GM21367 (cell line): ENCODE measurements around the gene SPECC1L.

Source experiments
- ATAC-seq: cut with Tn5 transposase; IDR thresholded peaks from one replicate; pipeline ENCODE4 v1.9.1; 2021; ENCODE audit not compliant: unreplicated experiment

Gene SPECC1L

DNA sequence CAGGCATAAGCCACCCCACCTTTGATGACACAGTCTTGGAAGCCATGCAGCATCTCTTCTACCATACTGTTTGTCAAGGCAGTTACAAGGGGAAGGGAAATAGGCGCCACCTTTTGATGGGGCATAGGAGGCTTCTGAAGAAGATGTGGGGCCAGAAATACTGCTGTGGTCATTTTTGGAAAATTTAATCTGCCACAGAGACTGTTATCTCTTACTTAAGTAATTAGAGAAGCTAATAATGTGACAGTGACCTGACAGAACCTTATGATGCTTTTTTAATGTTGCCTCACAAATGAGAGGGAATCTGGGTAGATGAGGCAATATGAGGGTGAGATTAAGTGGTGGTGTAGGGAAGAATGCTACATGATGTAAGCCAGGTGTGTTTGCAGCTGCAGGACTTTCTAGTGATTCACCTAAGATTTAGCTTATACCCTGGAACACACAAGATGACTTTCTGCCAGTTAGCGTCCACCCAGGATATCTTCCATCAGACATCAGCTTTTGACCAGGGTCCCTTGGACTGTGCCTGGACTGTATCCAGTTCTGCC is 122.5 kb downstream of the SPECC1L start:
- ATAC-seq: no peak

DNA sequence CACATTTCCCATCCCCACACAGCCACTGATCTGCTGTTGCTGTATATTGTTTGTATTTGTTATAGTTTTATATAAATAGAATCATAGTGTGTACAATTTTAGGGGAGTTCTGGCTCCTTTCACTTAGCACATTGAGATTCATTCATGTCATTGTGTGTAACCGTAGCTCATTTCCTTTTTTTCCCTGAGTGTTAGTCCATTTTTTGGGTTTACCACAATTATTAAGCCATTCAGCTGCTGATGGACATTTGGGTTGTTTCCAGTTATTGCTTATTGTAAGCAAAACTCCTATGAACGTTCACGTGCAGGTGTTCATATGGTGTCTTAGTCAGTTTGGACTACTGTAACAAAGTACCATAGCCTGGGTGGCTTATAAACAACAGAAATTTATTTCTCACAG is 123.2 kb downstream of the SPECC1L start:
- ATAC-seq: no peak

DNA sequence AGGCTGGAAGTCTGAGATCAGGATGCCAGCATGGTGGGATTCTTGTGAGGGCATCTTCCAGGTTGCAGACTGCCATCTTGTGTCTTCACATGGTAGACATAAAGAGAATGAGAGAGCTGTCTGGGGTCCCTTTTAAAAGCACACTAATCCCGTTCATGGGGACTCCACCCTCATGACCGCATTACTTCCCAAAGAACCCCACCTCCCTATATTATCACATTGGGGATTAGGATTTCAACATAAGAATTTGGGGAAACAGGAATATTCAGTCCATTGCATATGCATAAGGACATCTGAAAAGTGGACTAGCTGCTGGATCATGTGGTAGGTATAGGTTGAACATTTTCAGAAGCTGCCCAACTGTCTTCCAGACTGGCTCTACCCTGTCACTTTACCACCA is 123.6 kb downstream of the SPECC1L start:
- no peak for ATAC-seq

DNA sequence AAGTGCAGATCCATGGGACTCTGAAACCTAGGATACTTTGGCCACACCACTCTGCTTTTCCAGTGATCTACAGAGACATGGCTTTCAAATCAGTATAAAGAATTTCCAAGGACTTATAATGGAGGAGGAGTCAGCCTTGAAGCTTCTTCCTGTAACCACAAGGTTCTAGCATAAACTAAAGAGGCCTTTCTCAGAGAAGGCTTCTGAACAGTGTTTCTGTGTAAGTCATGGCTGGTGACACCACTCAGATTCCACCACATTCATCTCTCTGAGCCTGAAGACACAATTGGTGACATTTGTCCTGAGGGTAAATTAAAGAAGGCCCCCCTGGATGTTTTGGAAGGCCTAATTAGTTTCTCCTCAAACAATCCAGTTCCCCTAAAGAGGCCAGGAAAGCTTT is 127.8 kb downstream of the SPECC1L start:
- ATAC-seq: no peak

DNA sequence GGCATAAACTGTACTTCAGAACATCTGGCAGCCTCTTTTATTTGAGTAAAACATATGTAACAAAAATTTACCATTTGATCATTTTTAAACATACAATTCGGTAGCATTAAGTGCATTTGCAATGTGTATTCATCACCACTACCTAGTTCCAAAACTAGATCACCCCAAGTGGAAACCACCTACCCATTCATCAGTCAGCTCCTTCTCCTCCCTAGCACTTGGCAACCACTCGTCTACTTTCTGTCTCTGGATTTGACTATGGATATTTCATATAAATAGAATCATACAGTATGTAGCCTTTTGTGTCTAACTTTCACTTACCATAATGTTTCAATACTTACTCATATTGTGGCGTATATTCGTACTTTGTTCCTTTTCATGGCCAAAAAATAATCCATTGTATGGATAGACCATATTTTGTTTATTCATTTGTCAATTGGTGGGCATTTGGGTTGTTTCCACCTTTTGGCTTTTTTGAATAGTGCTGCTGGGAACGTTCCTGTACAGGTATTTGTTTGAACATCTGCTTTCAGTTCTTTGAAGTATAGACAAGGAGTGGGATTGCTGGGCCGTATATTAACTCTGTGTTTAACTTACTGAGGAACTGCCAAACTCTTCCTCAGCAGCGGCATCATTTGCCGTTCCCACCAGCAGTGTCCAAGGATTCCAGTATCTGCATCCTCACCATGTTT is 129.5 kb downstream of the SPECC1L start:
- no peak for ATAC-seq

DNA sequence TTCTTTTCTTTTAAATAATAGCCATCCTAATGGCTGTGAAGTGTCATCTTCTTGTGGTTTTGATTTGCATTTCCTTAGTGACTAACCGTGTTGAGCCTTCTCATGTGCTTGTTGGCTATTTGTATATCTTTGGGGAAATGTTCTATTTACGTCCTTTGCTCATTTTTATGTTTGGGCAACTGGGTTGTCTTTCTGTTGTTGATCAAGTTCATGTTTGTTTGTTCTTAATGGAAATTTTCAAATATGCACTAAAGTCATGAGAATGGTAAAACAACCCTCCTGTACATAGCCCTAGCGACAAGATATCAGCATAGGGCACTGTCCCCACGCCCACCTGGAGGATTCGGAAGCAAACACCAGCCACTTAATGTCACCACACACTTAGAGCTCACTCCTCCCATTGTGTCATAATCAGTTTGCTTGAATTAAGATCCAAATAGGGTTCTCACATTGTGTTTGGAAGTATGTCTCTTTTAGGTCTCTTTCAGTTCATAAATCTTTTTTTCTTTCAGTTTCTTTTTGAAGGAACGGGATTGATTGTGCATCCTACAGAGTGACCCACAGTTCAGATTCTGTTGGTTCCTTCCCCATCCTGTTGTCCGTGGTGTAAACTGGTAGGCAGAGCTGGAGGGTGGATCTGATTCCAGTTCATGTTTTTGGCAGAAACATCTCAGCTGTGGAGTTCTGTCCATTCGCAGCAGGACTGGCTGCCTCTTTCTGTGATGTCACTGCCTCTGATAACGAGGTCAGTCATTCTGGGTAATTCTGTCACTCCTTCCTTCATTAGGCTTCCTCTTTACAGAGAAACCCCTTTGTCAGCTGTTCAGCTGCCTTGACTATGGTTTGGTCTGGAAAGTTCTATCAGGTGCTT is 130.3 kb downstream of the SPECC1L start:
- ATAC-seq: no peak

DNA sequence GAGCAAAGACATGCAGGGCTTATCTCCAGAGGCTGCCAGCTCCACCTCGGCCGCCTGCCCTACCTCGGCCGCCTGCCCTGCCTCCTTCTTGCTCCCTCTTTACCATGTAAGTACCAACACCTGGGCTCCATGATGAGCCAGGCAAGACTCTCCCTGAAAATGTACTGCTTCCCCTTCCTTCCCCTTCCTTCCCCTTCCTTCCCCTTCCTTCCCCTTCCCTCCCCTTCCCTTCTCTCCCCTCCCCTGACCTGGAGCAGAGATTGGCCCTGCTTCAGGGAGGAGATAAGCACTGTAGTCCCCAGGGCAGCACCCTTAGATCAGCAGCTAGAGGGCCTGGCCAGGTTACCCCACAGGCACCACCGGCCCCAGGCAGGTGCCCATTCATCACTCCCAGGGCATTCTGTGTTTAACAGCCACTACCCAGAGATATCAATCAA is 131.3 kb downstream of the SPECC1L start:
- no peak for ATAC-seq

DNA sequence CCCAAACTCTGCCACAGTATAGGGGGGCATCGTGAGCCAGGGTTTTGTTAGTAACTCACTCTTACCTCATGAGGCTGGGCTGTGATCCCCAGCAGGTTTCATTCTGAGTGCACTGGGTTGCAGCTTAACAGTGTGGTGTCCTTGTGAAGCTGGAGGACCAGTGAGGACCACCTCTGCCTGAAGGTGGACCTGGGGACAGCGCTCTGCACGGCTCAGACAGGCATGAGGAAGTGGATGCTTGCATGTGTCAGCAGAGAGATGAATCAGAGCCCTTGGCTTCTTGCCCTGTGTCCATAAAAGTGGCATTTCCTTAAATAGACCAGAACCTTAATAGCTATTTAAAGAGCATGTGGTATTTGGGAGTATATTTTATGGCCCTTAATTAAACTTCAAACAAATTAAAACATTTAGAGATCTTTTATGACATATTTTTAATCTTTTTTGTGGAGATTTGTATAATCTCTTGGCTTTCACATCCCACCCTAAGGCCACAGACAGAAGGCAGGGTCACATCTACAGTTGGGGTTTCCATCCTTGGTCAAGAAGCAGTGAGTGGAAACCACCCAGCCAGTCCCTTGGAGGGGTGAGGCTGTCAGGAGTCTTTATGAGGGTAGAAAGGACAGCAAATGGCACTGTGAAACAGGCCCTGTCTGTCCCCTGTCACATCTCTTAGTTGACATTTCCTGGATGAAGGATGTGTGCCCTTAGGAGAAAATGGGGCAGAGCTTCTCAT is 132.0 kb downstream of the SPECC1L start:
- ATAC-seq: no peak

DNA sequence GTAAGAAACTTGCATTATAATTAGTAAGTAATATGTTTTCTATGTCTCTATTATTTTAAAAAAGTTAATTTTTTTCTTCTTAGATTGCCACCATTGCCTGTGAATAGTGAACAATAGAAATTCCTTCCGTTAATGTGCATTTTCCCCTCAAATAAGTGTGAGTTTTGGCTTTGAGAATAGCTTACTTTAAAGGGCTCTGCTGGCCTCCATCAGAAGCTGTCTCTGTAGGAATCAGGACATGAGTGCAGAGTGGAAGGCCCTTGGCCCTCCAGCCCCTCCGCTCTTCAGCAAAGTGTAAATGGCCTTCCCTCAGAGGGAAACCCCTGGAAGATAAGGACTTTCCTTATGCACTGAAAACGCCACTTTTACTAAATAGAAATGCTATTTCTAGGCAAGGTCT is 132.7 kb downstream of the SPECC1L start:
- no peak for ATAC-seq

DNA sequence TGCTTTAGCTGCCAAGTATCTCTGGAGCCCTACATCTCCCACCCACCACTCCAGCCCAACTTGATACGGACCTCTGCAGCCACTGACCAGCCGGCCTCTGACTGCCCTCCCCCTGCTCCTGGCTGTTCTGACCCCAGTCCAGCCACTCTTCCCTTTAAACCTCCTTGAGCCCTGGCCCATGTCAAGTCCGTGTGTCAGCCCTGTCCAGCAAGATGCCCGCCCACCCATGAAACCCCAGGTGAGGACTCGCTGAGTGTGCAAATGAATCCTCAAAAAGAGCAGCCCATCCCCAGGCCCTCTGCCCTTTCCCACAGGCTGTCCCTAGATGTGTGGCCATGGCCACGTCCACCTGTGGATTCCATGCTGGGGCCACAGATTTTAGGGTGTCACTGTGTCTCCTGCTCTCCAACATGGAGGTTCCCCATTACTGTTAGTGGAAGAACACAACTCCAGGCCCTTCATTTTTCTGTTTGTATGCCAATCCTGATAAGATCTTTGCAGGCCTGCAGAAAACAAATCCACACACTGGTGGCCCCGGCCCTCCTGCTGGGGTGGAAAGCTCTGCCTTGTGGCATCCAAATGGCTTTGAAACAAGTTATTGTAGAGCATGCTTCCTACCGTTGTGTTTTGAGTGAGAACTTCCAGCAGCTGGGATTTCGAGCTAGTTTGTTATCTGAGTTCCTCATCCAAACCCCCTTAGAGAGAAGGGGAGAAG is 134.1 kb downstream of the SPECC1L start:
- ATAC-seq: no peak

DNA sequence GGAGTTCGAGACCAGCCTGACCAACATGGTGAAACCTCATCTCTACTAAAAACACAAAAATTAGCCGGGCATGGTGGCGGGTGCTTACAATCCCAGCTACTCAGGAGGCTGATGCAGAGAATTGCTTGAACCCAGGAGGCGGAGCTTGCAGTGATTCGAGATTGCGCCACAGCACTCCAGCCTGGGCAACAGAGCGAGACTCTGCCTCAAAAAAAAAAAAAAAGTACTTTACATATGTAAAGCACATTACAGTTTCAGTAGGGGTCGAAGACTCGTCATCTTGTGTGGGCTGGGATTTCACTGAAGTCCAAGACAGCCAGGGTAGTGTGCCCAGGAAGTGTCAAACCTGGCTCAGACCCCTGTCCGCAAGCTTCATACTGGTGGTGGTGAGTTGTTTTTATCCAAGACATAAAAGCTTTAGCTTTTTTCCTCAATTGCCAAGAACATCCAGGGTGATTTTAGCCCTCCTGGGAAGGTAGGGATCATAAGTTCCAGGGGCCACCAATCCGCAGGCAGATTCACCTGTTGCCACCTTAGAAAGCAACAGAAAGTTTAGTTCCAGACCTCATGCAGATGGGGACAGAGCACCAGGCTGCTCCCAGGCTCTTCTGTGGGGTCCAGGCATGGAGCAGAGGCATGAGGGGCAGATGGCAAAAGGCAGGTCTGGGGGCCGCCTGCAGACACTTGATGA is 135.1 kb downstream of the SPECC1L start:
- no peak for ATAC-seq

DNA sequence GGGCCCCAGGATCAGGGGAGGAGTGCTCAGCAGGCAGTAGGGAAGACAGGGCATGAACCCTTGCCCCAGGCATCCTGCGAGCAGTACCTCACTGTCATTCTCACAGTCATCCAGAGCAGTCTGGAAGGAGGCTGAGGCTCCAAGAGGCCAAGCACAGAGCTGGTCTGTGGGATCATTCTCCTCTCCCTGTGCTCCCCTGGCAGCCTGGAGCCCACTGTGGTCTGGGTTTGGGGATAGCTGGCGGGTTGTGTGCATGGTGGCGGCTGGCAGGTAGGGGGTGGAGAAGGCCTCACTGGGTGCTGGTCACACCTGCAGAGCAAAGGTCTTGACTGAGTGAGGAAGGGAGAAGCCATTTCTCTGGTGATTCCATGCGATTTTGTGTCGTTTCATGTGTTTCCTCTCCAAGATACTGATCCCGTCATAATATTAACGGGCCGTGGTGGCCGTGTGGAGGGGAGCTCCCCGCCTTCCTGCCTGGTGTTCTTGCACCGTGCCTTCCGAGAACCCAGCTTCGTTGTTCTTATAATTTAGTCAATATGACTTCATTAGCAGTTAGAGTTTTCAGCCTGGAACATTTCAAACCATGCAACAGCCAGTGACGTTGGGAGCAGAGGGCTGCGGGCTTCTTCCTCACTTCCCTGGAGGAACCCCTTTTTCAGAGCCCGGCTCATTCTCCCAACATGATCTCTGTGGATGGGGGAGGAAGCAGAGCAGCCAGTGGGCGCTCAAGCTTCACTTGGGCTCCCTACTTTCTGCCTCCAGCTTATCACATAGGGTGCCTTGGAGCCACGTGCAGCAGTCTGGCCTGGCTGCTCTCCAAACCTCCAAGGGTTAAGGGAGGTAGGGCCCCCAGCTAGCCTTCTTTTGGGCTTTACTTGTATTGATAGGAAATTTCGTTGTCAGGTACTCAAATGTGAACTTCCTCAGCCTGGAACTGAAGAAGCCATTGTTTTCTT is 136.0 kb downstream of the SPECC1L start:
- no peak for ATAC-seq

DNA sequence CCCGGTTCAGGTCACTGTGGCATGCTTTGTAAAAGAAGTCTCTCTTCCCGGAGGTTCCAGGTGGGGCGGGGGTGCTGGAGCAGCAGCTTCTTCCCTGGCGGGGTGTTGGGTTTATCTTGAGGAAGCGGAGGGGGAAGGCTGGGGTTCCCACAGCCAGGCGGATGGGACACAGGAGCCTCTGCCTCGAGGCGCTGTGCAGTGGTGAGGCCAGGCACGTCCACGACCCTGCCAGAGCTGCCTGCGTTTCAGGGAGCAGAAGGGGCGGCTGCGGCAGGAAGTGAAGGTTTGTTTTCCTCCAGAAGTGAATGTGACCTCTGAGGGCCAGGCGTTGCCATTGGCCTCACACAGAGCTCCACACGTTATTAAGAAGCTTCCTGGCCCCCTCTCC is 136.6 kb downstream of the SPECC1L start:
- no peak for ATAC-seq

DNA sequence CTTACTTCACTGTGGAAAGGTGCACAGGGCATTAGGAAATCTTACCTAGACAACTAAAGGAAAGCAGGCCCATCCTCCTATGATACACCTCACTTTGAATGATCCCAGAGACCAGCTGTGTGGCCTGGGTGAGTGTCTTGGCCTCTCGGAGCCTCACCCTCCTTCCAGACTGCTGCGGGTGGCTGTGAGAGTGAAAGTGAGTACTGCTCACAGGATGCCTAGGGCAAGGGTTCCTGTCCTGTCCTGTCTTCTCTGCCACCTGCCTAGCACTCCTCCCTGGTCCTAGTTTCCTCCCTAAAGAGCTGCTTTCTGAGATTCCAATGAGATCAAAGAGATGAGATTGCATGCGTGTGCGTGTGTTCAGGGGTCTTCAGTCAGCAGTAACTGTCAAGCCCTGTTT is 137.3 kb downstream of the SPECC1L start:
- ATAC-seq: no peak

DNA sequence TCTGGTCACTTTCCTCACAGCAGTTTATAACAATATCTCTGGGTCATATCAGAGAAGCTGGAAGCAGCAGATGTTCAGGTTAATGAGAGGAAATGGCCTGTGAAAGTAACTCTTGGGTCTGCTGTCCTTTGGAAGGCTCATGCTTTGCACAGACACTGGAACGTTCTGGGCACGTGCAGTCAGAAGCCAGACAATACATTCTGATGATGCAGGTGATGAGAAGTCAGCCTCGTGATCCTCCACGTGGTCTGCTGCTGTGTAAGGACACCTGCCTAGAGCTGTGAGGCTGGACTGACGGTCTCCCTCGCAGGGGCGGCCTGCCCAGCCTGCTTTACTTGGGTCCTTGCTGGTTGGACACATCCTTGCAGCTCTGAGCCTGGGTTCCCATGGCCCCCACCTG is 138.0 kb downstream of the SPECC1L start:
- ATAC-seq: no peak

DNA sequence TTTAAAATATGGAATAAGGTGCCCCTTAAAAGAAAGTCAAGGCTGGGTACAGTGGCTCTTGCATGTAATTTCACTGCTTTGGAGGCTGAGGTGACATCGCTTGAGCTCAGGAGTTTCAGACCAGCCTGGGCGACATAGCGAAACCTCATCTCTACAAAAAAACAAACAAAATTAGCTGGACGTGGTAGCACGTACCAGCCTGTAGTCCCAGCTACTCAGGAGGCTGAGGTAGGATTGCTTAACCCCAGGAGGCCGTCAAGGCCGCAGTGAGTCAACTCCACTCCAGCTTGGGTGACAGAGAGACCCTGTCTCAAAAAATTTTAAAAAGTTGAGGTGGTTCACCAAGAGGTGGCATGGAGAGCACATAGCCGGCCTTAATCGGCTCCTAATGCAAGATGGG is 139.1 kb downstream of the SPECC1L start:
- no peak for ATAC-seq

DNA sequence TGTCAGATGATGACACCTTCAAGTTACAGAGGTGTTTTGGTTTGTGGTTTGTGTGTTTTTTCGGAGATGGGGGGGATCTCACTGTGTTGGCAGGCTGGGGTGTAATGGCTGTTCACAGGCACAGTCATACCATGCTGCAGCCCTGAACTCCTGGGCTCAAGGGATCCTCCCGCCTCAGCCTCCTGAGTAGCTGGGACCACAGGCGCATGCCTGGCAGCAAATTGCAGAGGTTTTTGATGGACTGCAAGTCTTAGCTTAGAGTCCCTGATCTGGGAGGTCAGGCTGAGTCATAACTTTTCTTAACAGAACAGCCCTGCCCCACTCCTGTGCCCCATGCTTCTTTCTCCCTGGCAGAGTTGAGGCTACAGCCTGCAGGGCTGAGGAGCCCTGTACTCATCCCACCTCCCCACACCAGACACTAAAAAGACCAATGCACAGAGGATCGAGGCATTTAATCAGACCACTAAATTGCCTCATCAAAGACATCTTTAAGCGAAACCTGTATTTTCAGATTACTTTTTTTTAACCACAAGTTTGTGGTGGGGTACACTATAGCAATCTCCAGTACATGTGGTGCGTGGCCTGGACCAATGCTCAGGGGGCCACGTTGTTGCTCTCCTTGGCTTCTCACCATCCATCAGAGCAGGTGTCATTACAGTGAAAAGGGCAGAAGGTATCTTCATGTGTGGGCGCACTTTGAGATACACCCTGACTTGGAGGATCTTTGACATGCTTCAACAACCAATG is 139.7 kb downstream of the SPECC1L start:
- no peak for ATAC-seq

DNA sequence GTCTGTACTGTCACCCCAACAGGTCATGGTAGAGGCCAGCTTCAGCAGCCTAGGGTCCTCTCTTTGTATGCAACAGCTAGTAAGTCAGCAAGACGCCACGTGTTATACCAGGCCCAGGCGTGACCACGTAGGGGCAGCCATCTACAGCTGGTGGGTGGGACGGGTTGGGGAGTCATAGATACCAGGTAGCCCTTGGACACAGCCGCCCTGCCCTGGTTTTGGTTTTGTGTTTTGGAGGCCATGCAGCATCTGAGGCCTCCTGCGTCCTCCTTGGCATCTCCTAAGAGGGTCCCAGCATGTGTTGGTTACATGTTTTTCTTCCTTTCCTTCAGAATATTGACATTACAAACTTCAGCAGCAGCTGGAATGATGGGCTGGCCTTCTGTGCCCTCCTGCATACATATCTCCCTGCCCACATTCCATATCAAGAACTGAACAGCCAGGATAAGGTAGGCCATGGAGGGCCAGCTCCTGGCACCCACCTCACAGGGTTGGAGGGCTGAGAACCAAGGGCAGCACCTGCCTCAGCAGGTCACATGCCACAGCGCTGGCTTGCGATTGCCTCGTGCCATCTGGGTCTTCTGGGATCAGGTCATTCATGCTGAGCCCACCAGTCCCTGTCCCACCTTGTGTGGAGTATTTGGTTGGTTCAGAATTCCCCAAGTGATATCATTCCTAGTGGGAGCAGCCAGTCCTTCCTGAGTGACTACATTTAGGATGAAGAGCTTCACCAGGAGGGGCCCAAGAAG is 140.8 kb downstream of the SPECC1L start:
- no peak for ATAC-seq
